ENCODE results near the gene CAMK2G.
A peak's percentile ranks its signal among the peaks of the same experiment; 100 is the strongest.
"Not testable (repeated sequence)": the region's sequence is repeated elsewhere in the genome, so short reads cannot be mapped to it uniquely, and the experiment has no call there.

CAMK2G gene

DNA sequence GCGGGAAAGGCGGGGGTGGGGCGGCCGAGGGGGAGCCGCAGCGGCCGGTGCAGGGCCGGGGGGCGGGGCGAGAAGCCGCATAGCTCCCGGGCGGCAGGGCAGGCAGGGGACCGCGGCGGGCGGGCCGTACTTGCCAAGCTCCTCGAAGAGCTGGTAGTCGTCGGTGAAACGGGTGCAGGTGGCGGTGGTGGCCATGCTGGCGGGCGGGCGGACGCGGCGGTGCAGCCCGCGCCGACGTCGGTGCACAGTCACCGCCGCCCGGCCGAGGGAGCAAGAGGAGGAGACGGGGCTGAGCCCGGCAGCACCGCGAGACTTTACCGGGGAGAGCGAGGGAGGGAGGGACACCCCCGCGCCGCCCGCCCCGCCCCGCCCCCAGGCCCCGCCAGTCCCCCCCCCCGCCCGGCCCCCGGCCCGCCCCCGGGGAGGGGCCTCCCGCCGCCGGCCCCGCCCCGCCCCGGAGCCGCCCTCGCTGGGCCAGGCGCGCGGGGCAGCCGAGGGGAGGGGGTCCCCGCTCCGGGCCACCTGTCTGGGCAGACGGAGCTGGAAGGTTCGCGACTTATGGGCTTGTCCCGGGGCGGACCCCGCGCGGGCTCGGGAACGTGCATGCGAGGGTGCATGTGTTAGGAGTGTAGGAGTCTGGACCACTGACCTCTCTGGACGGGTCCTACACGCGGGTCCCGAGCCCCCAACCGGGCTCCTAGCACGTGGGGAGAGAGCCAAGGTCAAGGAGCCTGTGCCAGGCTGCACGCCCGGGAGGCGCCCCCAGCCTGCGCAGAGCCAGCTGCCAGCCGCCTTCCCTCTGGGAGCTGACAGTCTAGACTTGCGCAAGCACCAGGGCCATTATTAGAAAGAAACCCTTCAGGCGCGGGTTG is at the start of gene CAMK2G:
Gene CAMK2G (minus strand): TSS at position 289 of the 872 bp plus-strand sequence. CDS start 94 bp downstream, at position 195.
- peak; percentile 59 to 66 for DNase-seq

DNA sequence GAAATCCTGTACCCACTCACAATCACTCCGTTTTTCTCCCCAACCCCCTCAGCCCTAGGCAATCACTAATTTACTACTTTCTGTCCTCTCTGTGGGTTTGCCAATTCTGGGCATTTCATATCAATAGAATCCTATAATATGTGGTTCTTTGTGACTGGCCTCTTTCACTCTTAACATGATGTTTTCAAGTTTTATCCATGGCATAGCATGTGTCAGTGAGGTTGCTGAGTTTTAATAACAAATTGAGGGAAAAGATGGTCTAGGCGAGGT is 48.4 kb upstream of the CAMK2G start:
- DNase-seq = no peak

DNA sequence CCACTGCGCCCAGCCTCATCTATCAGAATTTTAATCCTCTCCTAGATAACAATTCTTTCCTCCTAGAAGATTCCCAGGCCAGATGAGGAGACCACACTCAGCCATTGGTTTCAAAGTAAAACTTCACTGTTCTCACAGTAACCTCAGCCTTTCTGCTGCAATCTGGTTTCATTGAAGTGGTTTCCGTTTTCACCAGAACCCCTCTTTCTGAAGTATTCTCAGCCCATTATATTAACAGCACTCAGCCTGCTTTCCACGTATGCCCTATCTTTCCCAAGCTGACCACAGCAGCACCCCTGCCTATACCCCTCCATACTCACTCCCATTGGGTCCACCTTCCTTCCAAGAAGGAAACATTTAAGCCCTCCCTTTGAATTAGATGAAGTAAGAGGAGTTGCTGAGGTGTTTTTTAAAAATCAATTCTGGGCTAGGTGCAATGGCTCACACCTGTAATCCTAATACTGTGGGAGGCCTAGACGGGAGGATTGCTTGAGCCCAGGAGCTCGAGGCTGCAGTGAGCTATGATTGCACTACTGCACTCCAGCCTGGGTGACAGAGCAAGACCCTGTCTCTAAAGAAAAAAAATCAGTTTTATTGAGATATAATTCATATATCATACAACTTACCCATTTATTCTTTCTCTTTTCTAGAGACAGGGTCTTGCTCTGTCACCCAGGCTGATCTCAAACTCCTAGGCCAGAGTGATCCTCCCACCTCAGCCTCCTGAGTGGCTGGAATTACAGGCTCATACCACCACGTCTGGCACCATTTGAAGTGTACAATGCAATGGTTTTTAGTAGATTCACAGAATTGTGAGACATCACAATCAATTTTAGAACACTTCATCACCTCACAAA is 47.9 kb upstream of the CAMK2G start:
- no peak for DNase-seq

DNA sequence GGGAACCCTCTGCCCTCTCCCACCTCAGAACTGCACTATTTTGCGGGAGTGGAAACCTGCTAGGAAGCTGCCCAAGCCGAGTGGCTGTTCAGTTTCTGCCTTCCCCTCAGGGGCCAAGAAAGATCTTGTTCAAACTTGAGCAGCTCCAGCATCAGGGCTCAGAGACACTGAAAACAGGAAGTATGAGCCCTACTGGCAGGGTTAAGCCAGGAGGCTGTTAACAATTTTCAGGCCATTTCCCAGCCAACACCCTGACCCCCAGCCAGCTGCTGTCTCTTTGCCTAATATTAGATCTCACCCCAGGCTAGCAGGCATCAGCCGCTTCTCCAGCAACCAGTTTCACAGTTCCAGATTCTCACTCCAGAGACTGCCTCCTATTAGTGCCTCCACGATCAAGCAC is 45.7 kb upstream of the CAMK2G start:
- DNase-seq = no peak

DNA sequence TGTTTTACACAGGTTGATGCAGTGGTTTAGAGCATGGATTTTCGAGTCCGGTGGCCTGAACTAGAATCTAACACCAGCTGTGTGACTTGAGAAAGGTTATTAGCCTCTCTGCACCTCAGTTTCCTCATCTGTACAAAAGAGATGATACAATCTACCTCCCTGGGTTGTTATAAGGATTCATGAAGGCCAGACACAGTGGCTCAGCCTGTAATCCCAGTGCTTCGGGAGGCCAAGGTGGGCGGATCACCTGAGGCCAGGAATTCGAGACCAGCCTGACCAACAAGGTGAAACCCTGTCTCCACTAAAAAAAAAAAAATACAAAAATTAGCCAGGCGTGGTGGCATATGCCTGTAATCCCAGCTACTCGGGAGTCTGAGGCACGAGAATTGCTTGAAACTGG is 45.1 kb upstream of the CAMK2G start:
- not testable (repeated sequence) for DNase-seq

DNA sequence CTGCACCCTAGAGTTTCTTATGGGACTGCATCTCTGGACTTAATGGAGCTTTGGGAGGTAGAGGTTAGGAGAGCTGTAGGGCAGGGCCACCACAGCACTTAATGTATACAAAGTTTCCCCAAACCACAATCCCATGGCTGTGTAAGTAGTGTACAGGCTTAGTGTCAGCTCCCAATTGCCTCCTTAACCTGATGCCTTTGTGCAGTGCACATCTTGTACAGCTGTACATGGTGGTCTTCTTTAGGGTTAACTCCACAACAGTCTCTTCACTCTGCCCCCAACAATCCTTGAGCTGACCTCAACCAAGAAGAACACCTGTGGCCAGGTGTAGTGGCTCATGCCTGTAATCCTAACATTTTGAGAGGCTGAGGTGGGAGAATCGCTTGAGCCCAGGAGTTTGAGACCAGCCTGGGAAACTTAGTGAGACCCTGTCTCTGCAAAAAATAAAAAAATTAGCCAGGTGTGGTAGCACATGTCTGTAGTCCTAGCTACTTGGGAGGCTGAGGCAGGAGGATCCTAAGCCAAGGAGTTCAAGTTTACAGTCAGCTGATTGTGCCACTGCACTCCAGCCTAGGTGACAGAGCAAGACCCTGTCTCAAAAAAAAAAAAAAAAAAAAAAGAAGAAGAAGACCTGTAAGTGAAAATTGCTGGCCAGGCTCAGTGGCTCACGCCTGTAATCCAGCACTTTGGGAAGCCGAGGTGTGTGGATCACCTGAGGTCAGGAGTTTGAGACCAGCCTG is 43.4 kb upstream of the CAMK2G start:
- DNase-seq = no peak

DNA sequence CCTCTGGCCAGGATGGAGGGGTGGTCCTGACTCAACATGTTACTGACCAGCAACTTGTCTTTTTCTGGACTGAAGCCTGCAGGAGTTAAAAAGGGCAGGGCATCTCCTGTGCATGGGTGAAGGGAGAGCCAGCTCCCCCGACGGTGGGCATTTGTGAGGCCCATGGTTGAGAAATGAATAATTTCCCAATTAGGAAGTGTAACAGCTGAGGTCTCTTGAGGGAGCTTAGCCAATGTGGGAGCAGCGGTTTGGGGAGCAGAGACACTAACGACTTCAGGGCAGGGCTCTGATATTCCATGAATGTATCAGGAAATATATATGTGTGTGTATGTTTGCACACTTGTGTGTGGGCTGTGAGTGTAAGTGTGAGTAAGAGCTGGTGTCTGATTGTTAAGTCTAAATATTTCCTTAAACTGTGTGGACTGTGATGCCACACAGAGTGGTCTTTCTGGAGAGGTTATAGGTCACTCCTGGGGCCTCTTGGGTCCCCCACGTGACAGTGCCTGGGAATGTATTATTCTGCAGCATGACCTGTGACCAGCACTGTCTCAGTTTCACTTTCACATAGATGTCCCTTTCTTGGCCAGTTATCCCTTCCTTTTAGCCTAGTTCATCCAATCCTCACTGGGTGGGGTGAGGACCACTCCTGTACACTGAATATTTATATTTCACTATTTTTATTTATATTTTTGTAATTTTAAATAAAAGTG is 42.6 kb upstream of the CAMK2G start:
- DNase-seq = no peak

DNA sequence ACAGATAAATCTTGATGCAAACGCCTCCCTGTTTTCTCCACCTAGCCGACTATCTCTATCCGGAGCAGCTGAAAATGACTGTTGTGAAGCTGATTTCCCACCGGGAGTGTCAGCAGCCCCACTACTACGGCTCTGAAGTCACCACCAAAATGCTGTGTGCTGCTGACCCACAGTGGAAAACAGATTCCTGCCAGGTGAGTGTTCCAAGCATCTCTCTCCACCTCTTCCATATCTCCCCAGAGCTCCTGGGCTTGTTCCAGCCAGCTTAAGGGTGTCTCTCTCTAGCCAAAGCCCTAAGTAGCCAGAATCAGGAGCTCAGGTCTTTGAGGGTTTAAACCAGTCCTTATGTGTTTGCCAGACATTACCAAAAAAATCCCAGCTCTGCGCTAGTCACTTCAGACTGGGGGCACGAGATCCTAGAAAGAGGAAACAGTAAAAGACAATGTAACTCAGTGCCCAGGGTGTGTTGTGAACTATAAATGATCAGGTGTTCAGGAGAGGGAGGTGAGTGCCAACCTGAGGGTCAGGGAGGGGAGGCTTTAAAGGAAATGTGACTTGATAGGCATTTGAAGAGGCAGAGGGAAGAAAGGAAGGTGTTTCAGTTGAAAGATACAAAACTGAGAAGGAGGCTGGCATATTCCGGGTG is 41.0 kb upstream of the CAMK2G start:
- no peak for DNase-seq

DNA sequence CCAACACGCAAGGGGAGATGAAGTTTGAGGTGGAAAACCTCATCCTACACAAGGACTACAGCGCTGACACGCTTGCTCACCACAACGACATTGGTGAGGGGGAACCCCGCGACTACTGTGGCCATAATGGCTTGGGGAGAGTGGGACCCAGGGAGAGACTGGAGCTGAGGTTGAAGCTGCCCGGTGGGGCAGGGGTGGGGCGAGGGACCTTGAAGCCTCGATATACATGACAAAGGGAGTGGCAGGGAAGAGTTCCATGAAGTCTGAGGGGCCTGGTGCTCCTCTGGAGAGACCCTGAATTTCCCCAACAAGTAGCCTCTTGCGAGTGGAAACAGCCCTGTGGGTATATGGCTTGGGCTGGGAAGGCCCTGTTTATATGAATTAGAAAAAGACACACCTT is 39.7 kb upstream of the CAMK2G start:
- no peak for DNase-seq

DNA sequence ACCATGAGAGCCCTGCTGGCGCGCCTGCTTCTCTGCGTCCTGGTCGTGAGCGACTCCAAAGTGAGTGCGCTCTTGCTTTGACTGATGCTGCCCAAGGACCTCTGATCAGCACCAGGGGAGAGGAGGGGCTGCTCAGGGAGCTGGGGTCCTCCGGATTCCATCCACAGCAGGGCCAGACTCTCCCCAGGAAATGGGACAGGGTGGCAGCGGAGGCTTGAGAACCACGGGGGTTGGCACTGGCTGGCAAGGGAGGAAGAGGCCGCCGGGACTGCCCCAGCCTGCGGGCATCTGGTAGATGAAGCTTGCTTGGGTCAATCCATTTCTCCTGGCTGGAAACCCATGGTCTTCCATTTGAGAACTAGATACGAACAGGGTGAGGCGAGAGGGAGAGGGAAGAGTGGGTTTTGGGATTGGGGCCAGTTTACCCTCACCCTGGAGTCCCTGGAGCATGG is 37.2 kb upstream of the CAMK2G start:
- no peak for DNase-seq

DNA sequence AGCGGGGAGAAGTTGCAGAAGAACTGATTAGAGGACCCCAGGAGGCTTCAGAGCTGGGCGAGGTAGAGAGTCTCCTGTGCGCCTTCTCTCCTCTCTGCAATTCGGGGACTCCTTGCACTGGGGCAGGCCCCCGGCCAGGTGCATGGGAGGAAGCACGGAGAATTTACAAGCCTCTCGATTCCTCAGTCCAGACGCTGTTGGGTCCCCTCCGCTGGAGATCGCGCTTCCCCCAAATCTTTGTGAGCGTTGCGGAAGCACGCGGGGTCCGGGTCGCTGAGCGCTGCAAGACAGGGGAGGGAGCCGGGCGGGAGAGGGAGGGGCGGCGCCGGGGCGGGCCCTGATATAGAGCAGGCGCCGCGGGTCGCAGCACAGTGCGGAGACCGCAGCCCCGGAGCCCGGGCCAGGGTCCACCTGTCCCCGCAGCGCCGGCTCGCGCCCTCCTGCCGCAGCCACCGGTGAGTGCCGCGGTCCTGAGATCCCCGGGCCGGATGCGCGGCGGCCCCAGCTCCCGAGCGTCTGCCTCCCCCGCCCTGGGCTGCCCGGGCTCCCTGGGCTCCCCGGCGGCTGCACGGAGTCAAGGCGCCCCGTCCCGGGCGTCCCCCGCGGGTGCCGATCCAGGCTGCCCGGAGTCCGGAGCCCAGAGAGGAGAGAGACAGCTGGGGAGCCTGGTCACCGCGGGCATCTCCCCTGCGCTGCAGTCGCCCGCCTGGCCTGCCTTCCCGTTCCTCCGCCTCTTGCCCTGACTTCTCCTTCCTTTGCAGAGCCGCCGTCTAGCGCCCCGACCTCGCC is 36.6 kb upstream of the CAMK2G start, which contains the start of gene PLAU:
Gene PLAU (plus strand): TSS at position 369 of the 789 bp plus-strand sequence. CDS start 424 bp downstream, outside the sequence.
- DNase-seq = peak in 1 of 2 donors; percentile 14

DNA sequence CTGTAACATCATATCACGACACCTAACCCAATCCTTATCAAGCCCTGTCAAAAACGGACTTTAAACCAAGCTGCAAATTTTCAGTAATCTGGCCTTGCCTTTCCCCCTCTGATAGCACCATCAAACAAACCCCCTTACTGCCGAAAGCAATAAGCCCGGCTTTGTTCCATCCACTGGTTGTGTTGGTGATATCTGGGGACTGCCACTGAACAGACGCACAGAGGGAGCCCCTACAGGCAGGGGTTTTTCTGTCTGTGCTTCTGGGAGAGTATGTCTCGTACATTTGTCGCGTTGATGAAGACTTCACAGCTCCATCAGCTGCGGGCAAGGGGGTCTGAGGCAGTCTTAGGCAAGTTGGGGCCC is 36.0 kb upstream of the CAMK2G start:
- DNase-seq = no peak

DNA sequence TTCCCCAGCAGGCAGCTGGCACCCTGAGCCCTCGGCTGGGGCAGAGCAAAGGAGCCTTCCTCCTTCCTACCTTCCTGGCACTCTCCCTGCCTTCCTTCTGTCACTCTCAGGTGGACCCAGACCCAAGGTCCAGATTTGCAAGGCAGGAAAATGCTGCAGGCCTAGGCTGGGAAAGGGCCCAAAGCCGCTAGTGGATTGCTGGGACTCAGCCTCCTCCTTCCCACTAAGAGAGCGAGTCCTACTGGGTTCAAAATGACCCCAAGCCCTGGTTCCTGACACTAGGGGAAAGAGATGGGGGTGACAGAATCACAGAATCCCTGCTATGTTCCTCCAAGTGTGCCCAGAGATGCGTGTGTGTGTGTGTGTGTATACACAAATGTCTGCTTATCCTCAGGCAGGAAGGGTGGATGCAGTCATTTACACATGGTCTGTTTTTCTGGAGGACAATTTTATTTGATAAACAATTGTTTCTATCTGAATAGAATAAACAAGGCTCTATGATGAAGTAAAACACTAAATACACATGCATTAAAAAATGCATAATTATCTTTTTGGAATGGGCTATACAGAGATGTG is 35.3 kb upstream of the CAMK2G start:
- no peak for DNase-seq

DNA sequence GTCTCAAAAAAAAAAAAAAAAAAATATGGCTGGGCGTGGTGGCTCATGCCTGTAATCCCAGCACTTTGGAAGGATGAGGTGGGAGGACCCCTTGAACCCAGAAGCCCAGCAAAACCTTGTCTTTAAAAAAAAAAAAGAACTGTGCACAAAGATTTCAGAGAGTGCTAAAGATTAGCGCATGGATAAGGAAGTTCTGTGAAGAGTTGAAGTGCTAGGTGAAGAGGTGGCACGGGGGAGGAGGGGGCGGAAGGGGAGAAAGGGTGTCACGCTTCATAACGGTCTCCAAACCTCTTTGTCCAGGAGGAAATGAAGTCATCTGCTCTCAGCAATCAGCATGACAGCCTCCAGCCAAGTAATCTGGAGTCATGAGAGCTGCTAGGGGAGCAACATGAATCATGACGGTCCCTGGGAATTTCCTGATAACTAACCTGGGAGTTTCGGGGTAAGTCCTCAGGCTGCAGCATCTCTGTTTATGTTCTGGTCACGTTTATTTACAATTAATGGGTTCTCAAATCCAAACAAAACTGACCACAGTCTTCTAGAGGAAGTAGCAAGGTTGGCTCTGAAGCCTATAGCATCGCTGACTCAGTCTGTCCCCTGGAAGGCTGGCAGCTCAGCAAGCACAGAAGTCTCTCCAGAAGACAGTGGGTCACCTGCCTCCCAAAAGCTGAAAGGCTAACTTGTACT is 34.6 kb upstream of the CAMK2G start:
- no peak for DNase-seq

DNA sequence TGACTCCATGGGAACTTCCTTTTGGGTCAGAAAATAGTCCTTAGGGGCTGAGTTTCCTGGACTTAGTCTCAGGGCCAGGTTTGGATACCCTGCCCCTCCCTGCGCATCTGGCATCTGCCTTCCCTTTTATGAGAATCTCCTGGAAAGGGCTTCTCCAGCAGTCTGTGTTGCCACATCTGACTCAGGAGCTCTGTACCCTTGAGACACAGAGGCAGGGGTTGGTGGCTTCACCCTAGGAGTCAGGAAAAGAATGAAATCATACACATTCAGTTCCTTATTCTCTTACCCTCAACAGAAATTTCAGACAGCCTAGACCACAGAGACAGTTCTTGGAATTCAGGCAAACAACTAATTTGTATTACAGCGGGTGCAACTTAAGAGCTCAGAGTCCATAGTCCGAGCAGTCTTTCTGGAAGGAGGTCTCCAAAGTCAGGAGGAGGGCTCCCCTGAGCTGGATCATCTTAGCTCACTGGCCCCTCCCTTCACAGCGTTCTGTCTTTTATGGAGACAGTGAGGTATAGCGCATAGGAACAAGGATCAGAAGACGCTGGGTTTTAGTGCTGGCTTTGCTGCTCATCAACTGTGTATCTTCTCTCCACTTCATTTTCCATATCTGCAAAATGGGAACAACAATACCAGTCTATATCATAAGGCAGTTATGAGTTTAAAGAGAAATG is 33.6 kb upstream of the CAMK2G start:
- DNase-seq = no peak

DNA sequence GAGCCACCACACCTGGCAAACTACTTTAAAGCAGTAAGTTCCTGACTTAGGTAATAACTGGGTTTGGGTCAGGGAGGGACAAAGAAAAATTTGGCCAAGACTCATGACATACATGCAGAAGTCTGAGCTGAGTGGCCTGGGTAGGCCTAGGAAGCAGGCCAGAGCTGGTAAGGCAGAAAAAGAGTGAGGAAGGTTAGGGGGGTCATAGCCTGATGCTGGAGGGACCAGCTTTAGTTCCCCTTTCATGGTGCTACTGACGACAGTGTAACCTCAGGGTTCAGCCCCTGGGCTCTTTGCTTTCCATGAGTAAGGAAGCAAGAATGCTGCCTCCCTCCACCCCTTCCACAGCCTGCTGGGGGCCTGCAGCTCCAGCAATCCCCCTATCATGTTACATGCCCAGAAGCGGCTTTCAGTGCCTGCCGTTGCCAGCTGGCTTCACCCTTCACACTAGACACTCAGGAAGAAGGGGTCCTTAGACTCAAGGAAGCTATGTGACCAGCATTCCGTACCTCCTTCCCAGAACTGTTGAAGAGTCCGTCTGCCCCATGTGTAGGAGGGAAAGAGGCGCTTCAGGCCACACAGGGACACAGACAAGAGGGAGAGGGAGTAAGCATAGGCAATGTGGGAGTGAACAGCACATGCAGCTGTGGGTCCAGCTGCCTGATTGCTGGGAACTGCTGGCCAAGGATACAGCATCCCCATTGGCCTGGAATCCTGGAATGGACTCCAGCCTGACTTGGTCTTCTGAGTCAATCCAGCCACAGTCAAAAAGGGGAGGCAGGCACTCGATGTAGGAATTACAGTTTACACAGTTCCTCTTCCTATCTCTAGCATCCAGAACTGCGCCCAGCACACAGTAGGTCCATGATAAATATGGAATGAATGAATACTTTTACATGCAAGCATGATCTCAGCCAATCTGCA is 32.4 kb upstream of the CAMK2G start:
- no peak for DNase-seq

DNA sequence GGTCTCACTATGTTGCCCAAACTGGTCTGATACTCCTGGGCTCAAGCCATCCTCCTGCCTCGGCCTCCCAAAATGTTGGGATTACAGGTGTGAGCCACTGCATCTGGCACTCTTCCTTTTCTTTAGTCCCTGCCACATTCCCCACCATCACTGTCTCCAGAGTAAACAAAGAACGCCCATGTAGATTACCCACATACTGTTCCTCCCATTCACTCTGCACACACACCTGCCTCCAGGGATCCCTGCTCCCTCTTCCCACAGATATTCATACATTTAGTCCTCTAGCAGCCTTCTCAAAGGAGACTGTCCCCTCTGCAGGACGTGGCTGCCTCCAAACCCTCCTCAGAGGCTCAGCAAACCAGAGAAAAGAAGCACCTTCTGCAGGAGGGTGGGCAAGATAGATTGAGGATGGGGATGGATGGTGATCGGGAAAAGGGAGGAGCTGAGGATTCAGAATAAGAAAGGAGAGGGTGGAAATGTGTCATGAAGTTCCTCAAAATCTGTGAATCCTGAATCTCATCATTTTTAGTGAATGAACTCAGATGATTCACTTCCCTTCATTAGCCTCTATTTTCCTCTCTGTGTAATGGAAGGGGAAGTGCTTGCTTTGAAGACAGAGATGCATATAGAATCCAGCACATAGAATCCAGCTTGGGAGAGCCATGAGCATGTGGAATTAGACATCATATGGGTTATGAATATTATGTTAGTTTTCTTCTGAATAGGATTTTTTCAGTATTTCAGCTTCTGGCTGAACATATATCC is 31.1 kb upstream of the CAMK2G start:
- no peak for DNase-seq

DNA sequence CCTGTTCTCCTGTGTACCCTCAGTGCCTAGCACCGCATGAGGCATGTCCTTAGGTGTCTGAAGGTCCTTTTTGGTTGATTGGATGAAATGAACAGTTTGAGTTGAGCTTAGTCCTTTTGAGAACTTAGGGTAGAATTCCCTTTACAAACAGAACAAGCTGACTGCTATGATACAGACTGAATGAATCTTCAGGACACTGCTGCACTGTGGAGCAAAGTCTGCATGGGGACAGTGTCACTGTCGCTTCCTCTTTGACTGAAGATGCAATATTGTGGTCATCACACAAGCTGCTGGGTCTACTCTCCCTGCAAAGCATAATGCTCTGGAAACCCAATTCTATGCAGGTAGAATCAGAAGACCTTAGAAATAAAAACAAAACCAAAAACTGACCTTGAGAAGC is 28.0 kb upstream of the CAMK2G start:
- no peak for DNase-seq

All from hippocampal formation (tissue), 2 donors.